ENCODE measurements around the gene GRXCR2. TPM values are rescaled to one million over a fixed set of nuclear protein-coding genes. Genes with fewer than 3 reads are reported as not detected.

The GRXCR2 gene
- not detected for total RNA-seq

- ChIA-PET CTCF (no interaction called here), POLR2A (no interaction called here)
- Mint-ChIP-seq H3K4me1 (no peaks in the 10 kb centered on the region), H3K36me3 (ENCODE audit: low read depth) (no peaks in the 10 kb centered on the region), H3K4me3 (no peak within 1 kb of the TSS), H3K27ac (no peak within 1 kb of the TSS), H3K27me3 (peaks cover 2% of the 10 kb centered on the region), H3K9me3 (no peaks in the 10 kb centered on the region)
- DNase-seq: no peak
These were observed at the start of gene GRXCR2 for GRCh38 chr5:145872914-145873313. TSS of gene GRXCR2 (minus strand) at chr5:145873014. CDS start at chr5:145872968, 46 bp downstream.

- no peaks in the 10 kb centered on the region for H3K9me3 Mint-ChIP-seq
- H3K27ac Mint-ChIP-seq: no peak overlapping the region
- H3K36me3 Mint-ChIP-seq (ENCODE audit: low read depth): no peaks in the 10 kb centered on the region
- peaks cover 2% of the 10 kb centered on the region for H3K4me1 Mint-ChIP-seq
- no peaks in the 10 kb centered on the region for H3K27me3 Mint-ChIP-seq
- CTCF ChIA-PET: interaction anchor here (1.0 kb wide), 1 partner anchor 13 kb away, joined by 3 read pairs; no protein-coding TSS in a partner anchor
- no peak for DNase-seq
- POLR2A ChIA-PET: no interaction called here
- H3K4me3 Mint-ChIP-seq: no peak overlapping the region
These were observed 49.2 kb upstream of the GRXCR2 start for GRCh38 chr5:145922059-145922458.

- no peak for DNase-seq
- Mint-ChIP-seq H3K9me3 (no peaks in the 10 kb centered on the region), H3K4me3 (no peak overlapping the region), H3K4me1 (peaks cover 2% of the 10 kb centered on the region), H3K27ac (no peak overlapping the region), H3K27me3 (no peaks in the 10 kb centered on the region), H3K36me3 (ENCODE audit: low read depth) (no peaks in the 10 kb centered on the region)
- POLR2A ChIA-PET: no interaction called here
- CTCF ChIA-PET: interaction anchor here (1.0 kb wide), 1 partner anchor 12 kb away, joined by 3 read pairs; no protein-coding TSS in a partner anchor
These were observed 48.4 kb upstream of the GRXCR2 start for GRCh38 chr5:145921211-145921610.

GRCh38 chr5:145920542-145921210, 47.9 kb upstream of the GRXCR2 start:
- Mint-ChIP-seq H3K4me3 (no peak overlapping the region), H3K36me3 (ENCODE audit: low read depth) (no peaks in the 10 kb centered on the region), H3K27ac (no peak overlapping the region), H3K4me1 (no peaks in the 10 kb centered on the region), H3K9me3 (no peaks in the 10 kb centered on the region), H3K27me3 (no peaks in the 10 kb centered on the region)
- DNase-seq: no peak
- CTCF ChIA-PET: no interaction called here
- POLR2A ChIA-PET: no interaction called here

- no peaks in the 10 kb centered on the region for H3K36me3 Mint-ChIP-seq (ENCODE audit: low read depth)
- CTCF ChIA-PET: no interaction called here
- H3K27ac Mint-ChIP-seq: no peak overlapping the region
- no peaks in the 10 kb centered on the region for H3K9me3 Mint-ChIP-seq
- DNase-seq: no peak
- H3K4me1 Mint-ChIP-seq: no peaks in the 10 kb centered on the region
- POLR2A ChIA-PET: no interaction called here
- no peaks in the 10 kb centered on the region for H3K27me3 Mint-ChIP-seq
- H3K4me3 Mint-ChIP-seq: no peak overlapping the region
These were observed 46.6 kb upstream of the GRXCR2 start for GRCh38 chr5:145919413-145919812.

- Mint-ChIP-seq H3K36me3 (ENCODE audit: low read depth) (no peaks in the 10 kb centered on the region), H3K4me3 (no peak overlapping the region), H3K27ac (no peak overlapping the region), H3K4me1 (no peaks in the 10 kb centered on the region), H3K9me3 (no peaks in the 10 kb centered on the region), H3K27me3 (no peaks in the 10 kb centered on the region)
- CTCF ChIA-PET: no interaction called here
- POLR2A ChIA-PET: interaction anchor here (0.7 kb wide), 1 partner anchor 43 kb away, joined by 3 read pairs; no protein-coding TSS in a partner anchor
- no peak for DNase-seq
These were observed 45.6 kb upstream of the GRXCR2 start for GRCh38 chr5:145918397-145918796.

GRCh38 chr5:145917288-145917687, 44.5 kb upstream of the GRXCR2 start:
- Mint-ChIP-seq H3K4me1 (no peaks in the 10 kb centered on the region), H3K36me3 (ENCODE audit: low read depth) (no peaks in the 10 kb centered on the region), H3K27me3 (no peaks in the 10 kb centered on the region), H3K9me3 (no peaks in the 10 kb centered on the region), H3K4me3 (no peak overlapping the region), H3K27ac (no peak overlapping the region)
- ChIA-PET CTCF (no interaction called here), POLR2A (no interaction called here)
- no peak for DNase-seq

GRCh38 chr5:145915970-145916638, 43.3 kb upstream of the GRXCR2 start:
- Mint-ChIP-seq H3K9me3 (no peaks in the 10 kb centered on the region), H3K27me3 (no peaks in the 10 kb centered on the region), H3K27ac (no peak overlapping the region), H3K4me3 (no peak overlapping the region), H3K36me3 (ENCODE audit: low read depth) (no peaks in the 10 kb centered on the region), H3K4me1 (no peaks in the 10 kb centered on the region)
- POLR2A ChIA-PET: no interaction called here
- DNase-seq: no peak
- CTCF ChIA-PET: no interaction called here

- no peaks in the 10 kb centered on the region for H3K36me3 Mint-ChIP-seq (ENCODE audit: low read depth)
- CTCF ChIA-PET: no interaction called here
- H3K27ac Mint-ChIP-seq: no peak overlapping the region
- no peak for DNase-seq
- POLR2A ChIA-PET: interaction anchor here (0.8 kb wide), 1 partner anchor 112 kb away, joined by 5 read pairs; no protein-coding TSS in a partner anchor
- no peak overlapping the region for H3K4me3 Mint-ChIP-seq
- H3K27me3 Mint-ChIP-seq: peaks cover 5% of the 10 kb centered on the region
- H3K4me1 Mint-ChIP-seq: no peaks in the 10 kb centered on the region
- no peaks in the 10 kb centered on the region for H3K9me3 Mint-ChIP-seq
These were observed 40.9 kb upstream of the GRXCR2 start for GRCh38 chr5:145913701-145914100.

GRCh38 chr5:145912594-145912993, 39.8 kb upstream of the GRXCR2 start:
- Mint-ChIP-seq H3K27ac (no peak overlapping the region), H3K4me1 (no peaks in the 10 kb centered on the region), H3K36me3 (ENCODE audit: low read depth) (no peaks in the 10 kb centered on the region), H3K9me3 (no peaks in the 10 kb centered on the region), H3K4me3 (no peak overlapping the region), H3K27me3 (peaks cover 8% of the 10 kb centered on the region)
- DNase-seq: no peak
- POLR2A ChIA-PET: no interaction called here
- CTCF ChIA-PET: no interaction called here

- H3K9me3 Mint-ChIP-seq: no peaks in the 10 kb centered on the region
- H3K27ac Mint-ChIP-seq: no peak overlapping the region
- peaks cover 10% of the 10 kb centered on the region for H3K27me3 Mint-ChIP-seq
- POLR2A ChIA-PET: no interaction called here
- H3K4me3 Mint-ChIP-seq: no peak overlapping the region
- no peaks in the 10 kb centered on the region for H3K4me1 Mint-ChIP-seq
- no peaks in the 10 kb centered on the region for H3K36me3 Mint-ChIP-seq (ENCODE audit: low read depth)
- DNase-seq: no peak
- CTCF ChIA-PET: no interaction called here
These were observed 39.2 kb upstream of the GRXCR2 start for GRCh38 chr5:145912019-145912418.

GRCh38 chr5:145911164-145911563, 38.4 kb upstream of the GRXCR2 start:
- H3K9me3 Mint-ChIP-seq: no peaks in the 10 kb centered on the region
- H3K27me3 Mint-ChIP-seq: peaks cover 10% of the 10 kb centered on the region
- no peak for DNase-seq
- CTCF ChIA-PET: no interaction called here
- POLR2A ChIA-PET: interaction anchor here (0.6 kb wide), 1 partner anchor 109 kb away, joined by 3 read pairs; no protein-coding TSS in a partner anchor
- H3K4me1 Mint-ChIP-seq: no peaks in the 10 kb centered on the region
- no peak overlapping the region for H3K27ac Mint-ChIP-seq
- H3K4me3 Mint-ChIP-seq: no peak overlapping the region
- H3K36me3 Mint-ChIP-seq (ENCODE audit: low read depth): no peaks in the 10 kb centered on the region

- H3K4me1 Mint-ChIP-seq: no peaks in the 10 kb centered on the region
- no peak for DNase-seq
- peaks cover 10% of the 10 kb centered on the region for H3K27me3 Mint-ChIP-seq
- no peak overlapping the region for H3K27ac Mint-ChIP-seq
- no peak overlapping the region for H3K4me3 Mint-ChIP-seq
- H3K9me3 Mint-ChIP-seq: no peaks in the 10 kb centered on the region
- ChIA-PET POLR2A (no interaction called here), CTCF (interaction anchor here (0.7 kb wide), 1 partner anchor 13 kb away, joined by 3 read pairs; no protein-coding TSS in a partner anchor)
- H3K36me3 Mint-ChIP-seq (ENCODE audit: low read depth): no peaks in the 10 kb centered on the region
These were observed 35.6 kb upstream of the GRXCR2 start for GRCh38 chr5:145908206-145908960.

Measured in activated CD4-positive, alpha-beta T cell treated with anti-CD3 and anti-CD28 coated beads, Interleukin-2, amount 10 ng/mL, durations not matched to agents 7 days and 5 days (primary cell).